Endothelial cell (in vitro differentiated cells): ENCODE data around the gene CNPPD1. TPM values are rescaled to one million over a fixed set of nuclear protein-coding genes. Genes with fewer than 3 reads are reported as not detected.

ENCODE experiments used
- DNase-seq: peaks from one replicate; pipeline ENCODE4 v3.0.0; 2021; ENCODE audit warnings: low spot score
- H3K27ac Mint-ChIP-seq: one replicate; pipeline ENCODE4 v1.8.0; 2021; ENCODE audit warnings: mixed read lengths, inconsistent platforms; ENCODE audit not compliant: unreplicated experiment
- H3K27me3 Mint-ChIP-seq: one replicate; pipeline ENCODE4 v1.8.0; 2021; ENCODE audit warnings: mild to moderate bottlenecking, moderate library complexity, mixed read lengths, inconsistent platforms; ENCODE audit not compliant: unreplicated experiment
- H3K36me3 Mint-ChIP-seq: one replicate; pipeline ENCODE4 v1.8.0; 2021; ENCODE audit warnings: mild to moderate bottlenecking, low read depth, mixed read lengths, inconsistent platforms; ENCODE audit not compliant: unreplicated experiment
- H3K4me1 Mint-ChIP-seq: one replicate; pipeline ENCODE4 v1.8.0; 2021; ENCODE audit warnings: mild to moderate bottlenecking, mixed read lengths, inconsistent platforms; ENCODE audit not compliant: unreplicated experiment
- H3K4me3 Mint-ChIP-seq: one replicate; pipeline ENCODE4 v1.8.0; 2021; ENCODE audit warnings: mild to moderate bottlenecking, mixed read lengths, inconsistent platforms; ENCODE audit not compliant: unreplicated experiment
- H3K9me3 Mint-ChIP-seq: one replicate; pipeline ENCODE4 v1.8.0; 2021; ENCODE audit warnings: mixed read lengths, inconsistent platforms; ENCODE audit not compliant: unreplicated experiment
- total RNA-seq: library from RNA; stranded (reverse); fragmentation: NEBNext Ultra II Directional; extraction: Animal tissue kit (Norgen Biotek cat#: 25700); gene quantifications from one replicate; pipeline ENCODE4 v1.2.1, GENCODE V29; 2021; ENCODE audit not compliant: unreplicated experiment
- TF ChIP-seq, protein P1 (sequence below): fragments of 200-600 bp; sonication (generic); IDR thresholded peaks from one replicate; pipeline ENCODE4 v1.5.0; 2021; ENCODE audit warnings: antibody characterized with exemption; ENCODE audit not compliant: unreplicated experiment

CNPPD1 gene
- total RNA-seq, 1 donor from 2014 or later = 47.1 TPM

DNA sequence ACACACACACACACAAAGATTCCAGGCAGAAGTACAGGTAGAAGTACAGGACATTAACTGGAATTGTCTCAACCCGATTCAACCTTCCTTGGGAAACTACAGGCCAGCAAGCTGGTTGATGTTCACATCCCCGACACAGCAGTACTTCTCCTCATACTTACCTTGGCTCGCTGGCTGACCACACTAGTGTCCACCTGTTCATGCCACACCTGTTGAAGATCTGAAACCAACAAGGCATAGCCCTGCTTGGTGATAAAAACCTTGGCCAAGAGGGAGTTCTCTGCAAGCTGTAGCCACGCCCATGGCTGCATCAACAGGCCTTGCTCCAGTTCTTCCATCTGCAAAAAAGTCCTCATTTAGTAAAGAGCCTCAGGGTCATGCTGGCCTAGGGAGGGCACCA lies 18.7 kb downstream of the CNPPD1 start:
- Mint-ChIP-seq H3K36me3 (peaks cover 3% of the 10 kb centered on the region), H3K27me3 (peaks cover 3% of the 10 kb centered on the region), H3K9me3 (no peaks in the 10 kb centered on the region)

DNA sequence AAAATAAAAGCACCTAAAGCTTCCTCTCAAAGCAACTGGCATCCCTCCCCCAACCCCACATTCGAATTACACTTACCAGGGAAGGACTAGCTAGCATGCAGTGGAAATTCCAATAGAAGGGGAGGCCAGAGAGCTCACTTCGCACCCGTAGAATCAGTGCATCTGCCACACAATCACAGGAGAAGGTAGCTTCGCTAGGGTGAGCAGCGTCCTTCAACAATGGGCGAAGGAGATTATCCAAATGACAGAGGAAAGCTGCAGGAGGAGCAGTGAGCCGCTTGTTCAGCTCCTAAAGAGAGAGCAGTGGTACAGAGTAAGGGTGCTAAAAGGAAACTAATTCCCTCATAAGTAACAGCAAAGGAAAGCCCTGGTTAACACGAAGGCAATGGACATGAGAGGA lies 19.3 kb downstream of the CNPPD1 start:
- DNase-seq = no peak
- H3K27ac Mint-ChIP-seq = no peak overlapping the region
- peaks cover 3% of the 10 kb centered on the region for H3K36me3 Mint-ChIP-seq
- TF ChIP-seq, protein P1, sequence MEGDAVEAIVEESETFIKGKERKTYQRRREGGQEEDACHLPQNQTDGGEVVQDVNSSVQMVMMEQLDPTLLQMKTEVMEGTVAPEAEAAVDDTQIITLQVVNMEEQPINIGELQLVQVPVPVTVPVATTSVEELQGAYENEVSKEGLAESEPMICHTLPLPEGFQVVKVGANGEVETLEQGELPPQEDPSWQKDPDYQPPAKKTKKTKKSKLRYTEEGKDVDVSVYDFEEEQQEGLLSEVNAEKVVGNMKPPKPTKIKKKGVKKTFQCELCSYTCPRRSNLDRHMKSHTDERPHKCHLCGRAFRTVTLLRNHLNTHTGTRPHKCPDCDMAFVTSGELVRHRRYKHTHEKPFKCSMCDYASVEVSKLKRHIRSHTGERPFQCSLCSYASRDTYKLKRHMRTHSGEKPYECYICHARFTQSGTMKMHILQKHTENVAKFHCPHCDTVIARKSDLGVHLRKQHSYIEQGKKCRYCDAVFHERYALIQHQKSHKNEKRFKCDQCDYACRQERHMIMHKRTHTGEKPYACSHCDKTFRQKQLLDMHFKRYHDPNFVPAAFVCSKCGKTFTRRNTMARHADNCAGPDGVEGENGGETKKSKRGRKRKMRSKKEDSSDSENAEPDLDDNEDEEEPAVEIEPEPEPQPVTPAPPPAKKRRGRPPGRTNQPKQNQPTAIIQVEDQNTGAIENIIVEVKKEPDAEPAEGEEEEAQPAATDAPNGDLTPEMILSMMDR = no peak
- H3K4me1 Mint-ChIP-seq = peaks cover 6% of the 10 kb centered on the region
- H3K4me3 Mint-ChIP-seq = no peak overlapping the region
- no peaks in the 10 kb centered on the region for H3K9me3 Mint-ChIP-seq
- H3K27me3 Mint-ChIP-seq = peaks cover 2% of the 10 kb centered on the region

More for the DNA sequence above, 18.7 kb downstream of the CNPPD1 start:
- H3K4me3 Mint-ChIP-seq = no peak overlapping the region
- no peak for DNase-seq
- TF ChIP-seq, protein P1 = no peak
- peaks cover 6% of the 10 kb centered on the region for H3K4me1 Mint-ChIP-seq
- no peak overlapping the region for H3K27ac Mint-ChIP-seq

DNA sequence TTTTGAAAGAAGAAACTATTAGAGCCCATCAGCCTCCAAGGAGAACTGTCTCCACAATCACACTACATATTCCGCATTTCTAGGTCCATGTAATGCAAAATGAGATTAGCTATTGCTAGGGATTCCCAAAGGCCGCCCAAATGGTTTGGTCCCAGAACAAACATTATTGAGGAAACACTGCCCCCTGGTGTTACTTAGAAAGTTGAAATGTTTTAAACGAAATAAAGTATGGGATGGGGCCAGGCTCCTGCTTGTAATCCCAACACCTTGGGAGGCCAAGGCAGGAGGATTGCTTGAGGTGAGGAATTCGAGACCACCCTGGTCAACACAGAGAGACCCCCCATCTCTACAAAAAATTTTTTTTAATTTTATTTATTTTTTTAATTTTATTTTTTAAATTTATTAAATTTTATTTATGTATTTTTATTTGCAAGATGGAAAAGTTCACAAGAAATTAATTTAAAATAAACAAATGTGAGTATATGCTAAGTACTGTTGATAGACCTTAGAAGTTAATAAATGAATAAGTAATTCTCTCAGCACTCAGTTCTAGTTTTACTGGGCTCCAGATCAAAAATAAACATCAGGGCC lies 21.6 kb downstream of the CNPPD1 start:
- Mint-ChIP-seq H3K36me3 (peaks cover 3% of the 10 kb centered on the region), H3K4me3 (no peak overlapping the region), H3K27ac (no peak overlapping the region), H3K4me1 (peaks cover 3% of the 10 kb centered on the region), H3K27me3 (peaks cover 2% of the 10 kb centered on the region), H3K9me3 (no peaks in the 10 kb centered on the region)
- TF ChIP-seq, protein P1 = peak; percentile 88
- DNase-seq = peak; percentile 46

DNA sequence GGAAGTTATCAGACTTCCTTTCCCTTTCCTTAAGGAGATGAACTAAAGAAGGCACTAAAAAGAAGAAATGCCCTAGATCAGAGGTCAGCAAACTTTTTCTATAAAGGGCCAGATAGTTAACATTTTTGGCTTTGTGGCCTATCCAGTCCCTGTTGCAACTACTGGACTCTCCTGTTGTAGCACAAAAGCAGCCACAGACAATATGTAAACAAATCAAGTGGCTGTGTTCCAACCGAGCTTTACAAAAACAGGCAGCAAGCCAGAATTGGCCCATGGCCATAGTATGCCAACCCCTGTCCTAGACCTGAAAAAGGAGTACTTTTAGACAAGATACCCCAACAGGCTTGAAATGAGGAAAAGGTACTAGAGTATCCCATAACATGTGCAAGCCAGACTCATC lies 27.1 kb downstream of the CNPPD1 start:
- TF ChIP-seq, protein P1 = no peak
- no peak overlapping the region for H3K4me3 Mint-ChIP-seq
- H3K27me3 Mint-ChIP-seq = no peaks in the 10 kb centered on the region
- H3K27ac Mint-ChIP-seq = no peak overlapping the region
- peaks cover 11% of the 10 kb centered on the region for H3K36me3 Mint-ChIP-seq
- no peak for DNase-seq
- no peaks in the 10 kb centered on the region for H3K4me1 Mint-ChIP-seq
- H3K9me3 Mint-ChIP-seq = no peaks in the 10 kb centered on the region

DNA sequence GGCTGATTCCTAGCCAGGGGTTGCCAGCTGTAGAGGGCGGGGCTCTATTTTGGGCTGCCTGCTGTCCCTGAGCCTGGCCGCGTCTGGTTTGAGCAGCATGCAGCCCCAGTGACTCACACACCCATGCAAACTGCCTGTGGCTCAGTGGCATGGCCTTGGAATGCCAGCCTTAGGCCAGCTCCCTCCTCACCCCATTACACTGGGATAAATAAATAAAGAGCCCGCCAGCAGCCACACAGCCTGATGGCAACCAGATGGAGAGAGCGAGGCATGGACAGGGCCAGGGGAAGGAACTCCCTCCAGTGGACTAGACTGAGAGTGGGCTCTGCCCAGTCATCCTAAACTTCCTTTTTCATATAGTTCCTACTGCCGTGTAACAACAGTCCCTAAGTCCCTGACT lies 34.4 kb downstream of the CNPPD1 start:
- Mint-ChIP-seq H3K27me3 (no peaks in the 10 kb centered on the region), H3K27ac (no peak overlapping the region), H3K4me3 (no peak overlapping the region), H3K36me3 (peaks cover 27% of the 10 kb centered on the region), H3K9me3 (no peaks in the 10 kb centered on the region), H3K4me1 (peaks cover 8% of the 10 kb centered on the region)
- TF ChIP-seq, protein P1 = no peak
- no peak for DNase-seq
